Natural killer cell (primary cell): Measurements from ENCODE around the gene HTRA2. TPM values are rescaled to one million over a fixed set of nuclear protein-coding genes. Genes with fewer than 3 reads are reported as not detected.

Experiments used
- ATAC-seq, 3 donors: fragments of 150-1000 bp in 2 of 3; fragments of 200-7000 bp in 1 of 3; cut with Tn5 transposase; 1 replicate in 1 of 3; 2 replicates in 2 of 3; pipeline ENCODE4 v1.10.0; 2021; ENCODE audit warnings: mild to moderate bottlenecking in 2 of 3, moderate library complexity in 2 of 3
- DNase-seq, 2 donors: peaks; one replicate each; pipeline versions ENCODE4 v3.0.0 to v3.0.0-alpha.2; 2013 to 2021; ENCODE audit warnings: mixed read lengths in 1 of 2
- H3K27ac ChIP-seq: one replicate; pipeline ENCODE4 v1.5.1; 2013; ENCODE audit warnings: mild to moderate bottlenecking, low read length
- H3K27me3 ChIP-seq: one replicate; pipeline ENCODE4 v1.6.1; 2013; ENCODE audit warnings: low read length; ENCODE audit not compliant: control insufficient read depth, insufficient read depth
- H3K36me3 ChIP-seq: one replicate; pipeline ENCODE4 v1.6.1; 2013; ENCODE audit warnings: low read length; ENCODE audit not compliant: control insufficient read depth, insufficient read depth
- H3K4me1 ChIP-seq: one replicate; pipeline ENCODE4 v1.6.1; 2013; ENCODE audit warnings: low read length; ENCODE audit not compliant: control insufficient read depth, insufficient read depth
- H3K4me3 ChIP-seq: one replicate; pipeline ENCODE4 v1.5.1; 2013; ENCODE audit warnings: low read length
- H3K9me3 ChIP-seq: one replicate; pipeline ENCODE4 v1.6.1; 2013; ENCODE audit warnings: low read length; ENCODE audit not compliant: control insufficient read depth, insufficient read depth
- H3K27ac Mint-ChIP-seq, 2 donors: one replicate each; pipeline ENCODE4 v1.8.0; 2022; ENCODE audit warnings: mild to moderate bottlenecking in 2 of 2, mixed read lengths in 2 of 2, moderate library complexity in 1 of 2
- H3K27me3 Mint-ChIP-seq, 2 donors: one replicate each; pipeline ENCODE4 v1.8.0; 2022; ENCODE audit warnings: low read depth in 2 of 2, mixed read lengths in 2 of 2
- H3K36me3 Mint-ChIP-seq: one replicate; pipeline ENCODE4 v1.8.0; 2022; ENCODE audit warnings: mixed read lengths
- H3K4me1 Mint-ChIP-seq, 2 donors: one replicate each; pipeline ENCODE4 v1.8.0; 2022; ENCODE audit warnings: mixed read lengths in 2 of 2
- H3K4me3 Mint-ChIP-seq: one replicate; pipeline ENCODE4 v1.8.0; 2022; ENCODE audit warnings: mild to moderate bottlenecking, moderate library complexity, mixed read lengths
- H3K9me3 Mint-ChIP-seq, 2 donors: one replicate each; pipeline ENCODE4 v1.8.0; 2022; ENCODE audit warnings: mixed read lengths in 2 of 2
- WGBS: methylation state at CpG from one replicate; pipeline ENCODE4 v1.1.7; 2013; ENCODE audit warnings: missing lambda C conversion rate; ENCODE audit not compliant: insufficient coverage; 5-methylcytosine and 5-hydroxymethylcytosine counted together
- intact Hi-C: fragments of 100-400 bp; cut with micrococcal nuclease; formaldehyde crosslinking; loops from one replicate; pipeline ENCODE4 v1.14.2; 2022
- total RNA-seq, 4 donors: library from RNA; stranded (reverse); fragments of 120-200 nt in 1 of 4; gene quantifications; one replicate each; pipeline versions ENCODE4 v1.2.3 to v1.2.4, GENCODE V29; 2013 to 2022
- TF ChIP-seq, protein P1 (sequence below): fragments of 200-600 bp; IDR thresholded peaks from one replicate; pipeline ENCODE4 v1.8.0; 2022; ENCODE audit warnings: antibody characterized with exemption

Gene HTRA2
- total RNA-seq, 3 donors from 2014 or later (not counting 1 experiment from before 2014, with no cell fraction given), result 32.1 to 47.6 (median 45.2) TPM

GRCh38 chr2:74499940-74500577 is 29.7 kb upstream of the HTRA2 start:
- 62% methylated on average over 15 of the region's 15 CpGs for WGBS
- intact Hi-C loops, result no loop called here
- H3K4me1 Mint-ChIP-seq, result peaks cover 36 to 65% of the 10 kb centered on the region in 2 donors
- Histone ChIP-seq H3K9me3 (no peaks in the 10 kb centered on the region), H3K36me3 (no peaks in the 10 kb centered on the region), H3K27ac (no peak overlapping the region), H3K4me1 (peaks cover 56% of the 10 kb centered on the region), H3K27me3 (peaks cover 5% of the 10 kb centered on the region), H3K4me3 (no peak overlapping the region)
- H3K27ac Mint-ChIP-seq, result no peak overlapping the region
- TF ChIP-seq, protein P1, sequence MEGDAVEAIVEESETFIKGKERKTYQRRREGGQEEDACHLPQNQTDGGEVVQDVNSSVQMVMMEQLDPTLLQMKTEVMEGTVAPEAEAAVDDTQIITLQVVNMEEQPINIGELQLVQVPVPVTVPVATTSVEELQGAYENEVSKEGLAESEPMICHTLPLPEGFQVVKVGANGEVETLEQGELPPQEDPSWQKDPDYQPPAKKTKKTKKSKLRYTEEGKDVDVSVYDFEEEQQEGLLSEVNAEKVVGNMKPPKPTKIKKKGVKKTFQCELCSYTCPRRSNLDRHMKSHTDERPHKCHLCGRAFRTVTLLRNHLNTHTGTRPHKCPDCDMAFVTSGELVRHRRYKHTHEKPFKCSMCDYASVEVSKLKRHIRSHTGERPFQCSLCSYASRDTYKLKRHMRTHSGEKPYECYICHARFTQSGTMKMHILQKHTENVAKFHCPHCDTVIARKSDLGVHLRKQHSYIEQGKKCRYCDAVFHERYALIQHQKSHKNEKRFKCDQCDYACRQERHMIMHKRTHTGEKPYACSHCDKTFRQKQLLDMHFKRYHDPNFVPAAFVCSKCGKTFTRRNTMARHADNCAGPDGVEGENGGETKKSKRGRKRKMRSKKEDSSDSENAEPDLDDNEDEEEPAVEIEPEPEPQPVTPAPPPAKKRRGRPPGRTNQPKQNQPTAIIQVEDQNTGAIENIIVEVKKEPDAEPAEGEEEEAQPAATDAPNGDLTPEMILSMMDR, result no peak
- ATAC-seq (no peak), DNase-seq (no peak)
- H3K9me3 Mint-ChIP-seq, result no peaks in the 10 kb centered on the region
- peak overlapping the region; percentile 56 for H3K4me3 Mint-ChIP-seq
- H3K36me3 Mint-ChIP-seq, result no peaks in the 10 kb centered on the region
- H3K27me3 Mint-ChIP-seq, result peaks cover 0 to 8% of the 10 kb centered on the region in 2 donors

- ATAC-seq (no peak), DNase-seq (no peak)
- peaks cover 38 to 70% of the 10 kb centered on the region in 2 donors for H3K4me1 Mint-ChIP-seq
- H3K4me3 Mint-ChIP-seq, result peak overlapping the region; percentile 13
- TF ChIP-seq, protein P1, result no peak
- Histone ChIP-seq H3K36me3 (peaks cover 3% of the 10 kb centered on the region), H3K27me3 (peaks cover 5% of the 10 kb centered on the region), H3K4me1 (peaks cover 59% of the 10 kb centered on the region), H3K27ac (no peak overlapping the region), H3K9me3 (no peaks in the 10 kb centered on the region), H3K4me3 (no peak overlapping the region)
- H3K36me3 Mint-ChIP-seq, result no peaks in the 10 kb centered on the region
- H3K27ac Mint-ChIP-seq, result no peak overlapping the region
- H3K9me3 Mint-ChIP-seq, result no peaks in the 10 kb centered on the region
- intact Hi-C loops, result no loop called here
- H3K27me3 Mint-ChIP-seq, result peaks cover 0 to 8% of the 10 kb centered on the region in 2 donors
Observed at GRCh38 chr2:74500578-74500946, 29.2 kb upstream of the HTRA2 start.

- H3K9me3 Mint-ChIP-seq, result no peaks in the 10 kb centered on the region
- peak overlapping the region; percentile 46 to 90 for H3K27ac Mint-ChIP-seq
- no peaks in the 10 kb centered on the region for H3K36me3 Mint-ChIP-seq
- H3K27me3 ChIP-seq, result peaks cover 5% of the 10 kb centered on the region
- H3K4me1 ChIP-seq, result peaks cover 68% of the 10 kb centered on the region
- peaks cover 7% of the 10 kb centered on the region for H3K36me3 ChIP-seq
- ATAC-seq, result no peak
- no peak for DNase-seq
- H3K27me3 Mint-ChIP-seq, result peaks cover 0 to 8% of the 10 kb centered on the region in 2 donors
- H3K9me3 ChIP-seq, result no peaks in the 10 kb centered on the region
- H3K4me3 Mint-ChIP-seq, result peak overlapping the region; percentile 88
- H3K4me3 ChIP-seq, result no peak overlapping the region
- intact Hi-C loops, result no loop called here
- H3K4me1 Mint-ChIP-seq, result peaks cover 39 to 75% of the 10 kb centered on the region in 2 donors
- H3K27ac ChIP-seq, result no peak overlapping the region
- 83% methylated on average over 17 of the region's 18 CpGs for WGBS
- TF ChIP-seq, protein P1, result no peak
Observed at GRCh38 chr2:74501335-74502071, 28.2 kb upstream of the HTRA2 start.
